Omental fat pad (tissue), 4 donors: ENCODE results near the gene GLP2R. TPM values are rescaled to one million over a fixed set of nuclear protein-coding genes. Genes with fewer than 3 reads are reported as not detected.

Source experiments
- ATAC-seq: fragments of 150-250 bp; one replicate; pipeline ENCODE4 v1.9.1; 2016; ENCODE audit warnings: mild to moderate bottlenecking, moderate library complexity; ENCODE audit not compliant: low FRiP score
- DNase-seq: peaks from one replicate; pipeline ENCODE4 v3.0.0-alpha.2; 2019; ENCODE audit warnings: low spot score
- CTCF ChIP-seq, 3 donors: fragments of 450-650 bp; IDR thresholded peaks; one replicate each; pipeline ENCODE4 v1.5.1; 2016 to 2017; ENCODE audit warnings: antibody characterized with exemption in 3 of 3, mild to moderate bottlenecking in 3 of 3, moderate library complexity in 2 of 3
- total RNA-seq, 4 donors: library from RNA; depleted of rRNA; stranded (reverse); fragments of >200 nt; gene quantifications; one replicate each; pipeline ENCODE4 v1.1.0, GENCODE V29; 2016

GLP2R gene
- total RNA-seq, 4 donors from 2014 or later, result 11.2 to 33.0 (median 21.3) TPM

- DNase-seq (no peak), ATAC-seq (no peak)
- TF ChIP-seq CTCF (IDR thresholded peaks at IDR 0.05), result no peak
These were observed 99.7 kb downstream of the GLP2R start for GRCh38 chr17:9925457-9925856.

GRCh38 chr17:9926150-9926804 is 100.6 kb downstream of the GLP2R start:
- DNase-seq, result no peak
- no peak for TF ChIP-seq CTCF (IDR thresholded peaks at IDR 0.05)
- ATAC-seq, result peak; percentile 28

GRCh38 chr17:9928601-9929333 is 103.0 kb downstream of the GLP2R start:
- ATAC-seq (peak; percentile 28), DNase-seq (no peak)
- TF ChIP-seq CTCF (IDR thresholded peaks at IDR 0.05), result no peak

GRCh38 chr17:9929871-9930270 is 104.1 kb downstream of the GLP2R start:
- TF ChIP-seq CTCF (IDR thresholded peaks at IDR 0.05), result no peak
- no peak for DNase-seq
- no peak for ATAC-seq

GRCh38 chr17:9931144-9931741 is 105.5 kb downstream of the GLP2R start:
- no peak for TF ChIP-seq CTCF (IDR thresholded peaks at IDR 0.05)
- ATAC-seq (no peak), DNase-seq (no peak)

- no peak for TF ChIP-seq CTCF (IDR thresholded peaks at IDR 0.05)
- no peak for DNase-seq
- no peak for ATAC-seq
These were observed 106.8 kb downstream of the GLP2R start for GRCh38 chr17:9932491-9932890.
